WTC11 (cell line): ENCODE data around the gene ATF7IP. TPM values are rescaled to one million over a fixed set of nuclear protein-coding genes. Genes with fewer than 3 reads are reported as not detected.

Experiments used
- ATAC-seq: fragments of 200-7000 bp; cut with Tn5 transposase; 2 replicates; pipeline ENCODE4 v1.10.0; 2021; ENCODE audit warnings: mild to moderate bottlenecking, moderate library complexity
- CTCF ChIA-PET: fragments of 300-600 bp; sonication (Branson Sonifier 250); formaldehyde crosslinking; loops from one replicate; lab custom pipeline; 2021; ENCODE audit warnings: antibody characterized with exemption; lab: Charles Lee
- POLR2A ChIA-PET: fragments of 350-600 bp; sonication (Branson Sonifier 250); formaldehyde crosslinking; loops from one replicate; lab custom pipeline; 2021; ENCODE audit warnings: antibody characterized with exemption; lab: Charles Lee
- DNase-seq: peaks from one replicate; pipeline ENCODE4 v3.0.0; 2021; ENCODE audit warnings: low spot score
- H3K27ac Mint-ChIP-seq: 2 replicates; pipeline ENCODE4 v1.8.0; 2021; ENCODE audit warnings: mixed read lengths
- H3K27me3 Mint-ChIP-seq: 2 replicates; pipeline ENCODE4 v1.8.0; 2021; ENCODE audit warnings: low read depth, mild to moderate bottlenecking, moderate library complexity, mixed read lengths
- H3K36me3 Mint-ChIP-seq: 2 replicates; pipeline ENCODE4 v1.8.0; 2021; ENCODE audit warnings: mixed read lengths
- H3K4me1 Mint-ChIP-seq: 2 replicates; pipeline ENCODE4 v1.8.0; 2022; ENCODE audit warnings: mixed read lengths
- H3K4me3 Mint-ChIP-seq: 2 replicates; pipeline ENCODE4 v1.8.0; 2021; ENCODE audit warnings: mild to moderate bottlenecking, moderate library complexity, mixed read lengths
- H3K9me3 Mint-ChIP-seq: 2 replicates; pipeline ENCODE4 v1.8.0; 2021; ENCODE audit warnings: mixed read lengths
- ESRRA ChIP-seq: sonication (generic); formaldehyde crosslinking; IDR thresholded peaks from 2 replicates; pipeline ENCODE4 v1.8.1; 2022; ENCODE audit warnings: mild to moderate bottlenecking, missing genetic modification reagents, borderline replicate concordance
- IRF2 ChIP-seq: sonication (generic); formaldehyde crosslinking; IDR thresholded peaks from 2 replicates; pipeline ENCODE4 v1.8.0; 2022; ENCODE audit warnings: low read depth, missing genetic modification reagents, borderline replicate concordance
- JUN ChIP-seq: sonication (generic); formaldehyde crosslinking; IDR thresholded peaks from 2 replicates; pipeline ENCODE4 v1.8.0; 2023; ENCODE audit warnings: mild to moderate bottlenecking, missing genetic modification reagents
- KAT7 ChIP-seq: sonication (generic); formaldehyde crosslinking; IDR thresholded peaks from 2 replicates; pipeline ENCODE4 v1.8.1; 2023; ENCODE audit warnings: missing genetic modification reagents, mild to moderate bottlenecking, borderline replicate concordance
- NFYB ChIP-seq: sonication (generic); formaldehyde crosslinking; conservative IDR thresholded peaks from 2 replicates; pipeline ENCODE4 v1.8.0; 2022; ENCODE audit warnings: low read depth, missing genetic modification reagents
- PRRX2 ChIP-seq: fragments of 250-450 bp; sonication (Bioruptor Pico); IDR thresholded peaks from 2 replicates; pipeline ENCODE4 v1.8.0; 2021; ENCODE audit warnings: mild to moderate bottlenecking
- SMAD4 ChIP-seq: sonication (generic); formaldehyde crosslinking; IDR thresholded peaks from 2 replicates; pipeline ENCODE4 v1.8.0; 2022; ENCODE audit warnings: mild to moderate bottlenecking, missing genetic modification reagents
- TEAD4 ChIP-seq: sonication (generic); formaldehyde crosslinking; IDR thresholded peaks from 2 replicates; pipeline ENCODE4 v1.8.0; 2022; ENCODE audit warnings: mild to moderate bottlenecking, missing genetic modification reagents
- total RNA-seq: library from RNA; stranded (reverse); gene quantifications from 3 replicates; pipeline ENCODE4 v1.2.3, GENCODE V29; 2021
- TF ChIP-seq, protein P1 (sequence below): sonication (generic); formaldehyde crosslinking; IDR thresholded peaks from 2 replicates; pipeline ENCODE4 v1.8.1; 2023; ENCODE audit warnings: mild to moderate bottlenecking, missing genetic modification reagents, moderate library complexity
- TF ChIP-seq, protein P2 (sequence below): sonication (generic); formaldehyde crosslinking; IDR thresholded peaks from 2 replicates; pipeline ENCODE4 v1.8.0; 2023; ENCODE audit warnings: missing genetic modification reagents, mild to moderate bottlenecking, borderline replicate concordance
- TF ChIP-seq, protein P3 (sequence below): fragments of 250-450 bp; sonication (Bioruptor Pico); IDR thresholded peaks from 2 replicates; pipeline ENCODE4 v1.9.0; 2021; ENCODE audit warnings: mild to moderate bottlenecking
- TF ChIP-seq, protein P4 (sequence below): sonication (generic); formaldehyde crosslinking; IDR thresholded peaks from 2 replicates; pipeline ENCODE4 v1.8.1; 2022; ENCODE audit warnings: missing genetic modification reagents, borderline replicate concordance

Gene ATF7IP
- total RNA-seq, 1 experiment from 2014 or later: 141 TPM

DNA sequence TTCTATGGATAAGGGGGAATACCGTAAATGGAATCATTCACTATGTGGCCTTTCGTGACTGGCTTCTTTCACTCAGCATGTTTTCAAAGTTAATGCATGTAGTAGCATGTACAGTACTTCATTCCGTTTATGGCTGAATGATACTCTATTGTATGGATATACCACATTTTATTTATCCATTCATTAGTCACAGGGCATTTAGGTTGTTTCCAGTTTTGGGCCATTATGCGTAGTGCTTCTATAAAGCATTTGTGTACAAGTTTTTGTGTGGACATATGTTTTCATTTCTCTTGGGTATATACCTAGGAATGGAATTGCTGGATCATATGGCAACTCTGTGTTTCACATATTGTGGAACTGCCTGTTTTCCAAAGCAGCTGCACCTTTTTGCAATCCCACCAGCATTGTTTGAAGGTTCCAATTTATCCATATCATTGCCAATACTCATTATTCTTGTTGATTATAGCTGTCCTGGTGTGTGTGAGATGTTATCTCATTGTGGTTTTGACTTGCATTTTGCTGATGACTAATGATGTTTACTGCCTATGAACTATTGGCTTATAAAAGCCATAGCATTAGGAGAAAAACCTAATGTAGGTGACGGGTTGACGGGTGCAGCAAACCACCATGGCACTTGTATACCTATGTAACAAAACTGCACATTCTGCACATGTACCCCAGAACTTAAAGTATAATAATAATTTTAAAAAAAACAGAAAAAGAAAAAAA lies 45.5 kb downstream of the ATF7IP start:
- ATAC-seq (no peak), DNase-seq (no peak)
- TF ChIP-seq ESRRA (CRISPR knock-in tag) (no peak), SMAD4 (no peak), KAT7 (CRISPR knock-in tag) (no peak), PRRX2 (CRISPR knock-in tag) (no peak), NFYB (CRISPR knock-in tag) (no peak), JUN (no peak), TEAD4 (CRISPR knock-in tag) (no peak)
- TF ChIP-seq, protein P1, sequence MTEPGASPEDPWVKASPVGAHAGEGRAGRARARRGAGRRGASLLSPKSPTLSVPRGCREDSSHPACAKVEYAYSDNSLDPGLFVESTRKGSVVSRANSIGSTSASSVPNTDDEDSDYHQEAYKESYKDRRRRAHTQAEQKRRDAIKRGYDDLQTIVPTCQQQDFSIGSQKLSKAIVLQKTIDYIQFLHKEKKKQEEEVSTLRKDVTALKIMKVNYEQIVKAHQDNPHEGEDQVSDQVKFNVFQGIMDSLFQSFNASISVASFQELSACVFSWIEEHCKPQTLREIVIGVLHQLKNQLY (CRISPR knock-in tag): no peak
- TF ChIP-seq, protein P2, sequence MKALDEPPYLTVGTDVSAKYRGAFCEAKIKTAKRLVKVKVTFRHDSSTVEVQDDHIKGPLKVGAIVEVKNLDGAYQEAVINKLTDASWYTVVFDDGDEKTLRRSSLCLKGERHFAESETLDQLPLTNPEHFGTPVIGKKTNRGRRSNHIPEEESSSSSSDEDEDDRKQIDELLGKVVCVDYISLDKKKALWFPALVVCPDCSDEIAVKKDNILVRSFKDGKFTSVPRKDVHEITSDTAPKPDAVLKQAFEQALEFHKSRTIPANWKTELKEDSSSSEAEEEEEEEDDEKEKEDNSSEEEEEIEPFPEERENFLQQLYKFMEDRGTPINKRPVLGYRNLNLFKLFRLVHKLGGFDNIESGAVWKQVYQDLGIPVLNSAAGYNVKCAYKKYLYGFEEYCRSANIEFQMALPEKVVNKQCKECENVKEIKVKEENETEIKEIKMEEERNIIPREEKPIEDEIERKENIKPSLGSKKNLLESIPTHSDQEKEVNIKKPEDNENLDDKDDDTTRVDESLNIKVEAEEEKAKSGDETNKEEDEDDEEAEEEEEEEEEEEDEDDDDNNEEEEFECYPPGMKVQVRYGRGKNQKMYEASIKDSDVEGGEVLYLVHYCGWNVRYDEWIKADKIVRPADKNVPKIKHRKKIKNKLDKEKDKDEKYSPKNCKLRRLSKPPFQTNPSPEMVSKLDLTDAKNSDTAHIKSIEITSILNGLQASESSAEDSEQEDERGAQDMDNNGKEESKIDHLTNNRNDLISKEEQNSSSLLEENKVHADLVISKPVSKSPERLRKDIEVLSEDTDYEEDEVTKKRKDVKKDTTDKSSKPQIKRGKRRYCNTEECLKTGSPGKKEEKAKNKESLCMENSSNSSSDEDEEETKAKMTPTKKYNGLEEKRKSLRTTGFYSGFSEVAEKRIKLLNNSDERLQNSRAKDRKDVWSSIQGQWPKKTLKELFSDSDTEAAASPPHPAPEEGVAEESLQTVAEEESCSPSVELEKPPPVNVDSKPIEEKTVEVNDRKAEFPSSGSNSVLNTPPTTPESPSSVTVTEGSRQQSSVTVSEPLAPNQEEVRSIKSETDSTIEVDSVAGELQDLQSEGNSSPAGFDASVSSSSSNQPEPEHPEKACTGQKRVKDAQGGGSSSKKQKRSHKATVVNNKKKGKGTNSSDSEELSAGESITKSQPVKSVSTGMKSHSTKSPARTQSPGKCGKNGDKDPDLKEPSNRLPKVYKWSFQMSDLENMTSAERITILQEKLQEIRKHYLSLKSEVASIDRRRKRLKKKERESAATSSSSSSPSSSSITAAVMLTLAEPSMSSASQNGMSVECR: no peak
- TF ChIP-seq, protein P3, sequence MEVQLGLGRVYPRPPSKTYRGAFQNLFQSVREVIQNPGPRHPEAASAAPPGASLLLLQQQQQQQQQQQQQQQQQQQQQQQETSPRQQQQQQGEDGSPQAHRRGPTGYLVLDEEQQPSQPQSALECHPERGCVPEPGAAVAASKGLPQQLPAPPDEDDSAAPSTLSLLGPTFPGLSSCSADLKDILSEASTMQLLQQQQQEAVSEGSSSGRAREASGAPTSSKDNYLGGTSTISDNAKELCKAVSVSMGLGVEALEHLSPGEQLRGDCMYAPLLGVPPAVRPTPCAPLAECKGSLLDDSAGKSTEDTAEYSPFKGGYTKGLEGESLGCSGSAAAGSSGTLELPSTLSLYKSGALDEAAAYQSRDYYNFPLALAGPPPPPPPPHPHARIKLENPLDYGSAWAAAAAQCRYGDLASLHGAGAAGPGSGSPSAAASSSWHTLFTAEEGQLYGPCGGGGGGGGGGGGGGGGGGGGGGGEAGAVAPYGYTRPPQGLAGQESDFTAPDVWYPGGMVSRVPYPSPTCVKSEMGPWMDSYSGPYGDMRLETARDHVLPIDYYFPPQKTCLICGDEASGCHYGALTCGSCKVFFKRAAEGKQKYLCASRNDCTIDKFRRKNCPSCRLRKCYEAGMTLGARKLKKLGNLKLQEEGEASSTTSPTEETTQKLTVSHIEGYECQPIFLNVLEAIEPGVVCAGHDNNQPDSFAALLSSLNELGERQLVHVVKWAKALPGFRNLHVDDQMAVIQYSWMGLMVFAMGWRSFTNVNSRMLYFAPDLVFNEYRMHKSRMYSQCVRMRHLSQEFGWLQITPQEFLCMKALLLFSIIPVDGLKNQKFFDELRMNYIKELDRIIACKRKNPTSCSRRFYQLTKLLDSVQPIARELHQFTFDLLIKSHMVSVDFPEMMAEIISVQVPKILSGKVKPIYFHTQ: no peak
- CTCF ChIA-PET: no interaction called here
- POLR2A ChIA-PET: interaction anchor here (1.4 kb wide), 1 partner anchor 45 kb away, joined by 4 read pairs; no protein-coding TSS in a partner anchor
- Mint-ChIP-seq H3K27ac (peak overlapping the region; percentile 66; the same call in 1 of the 2 replicates), H3K27me3 (no peaks in the 10 kb centered on the region), H3K4me3 (no peak overlapping the region), H3K9me3 (no peaks in the 10 kb centered on the region), H3K4me1 (peaks cover 48% of the 10 kb centered on the region), H3K36me3 (peaks cover 3% of the 10 kb centered on the region; the same call in 1 of the 2 replicates)

DNA sequence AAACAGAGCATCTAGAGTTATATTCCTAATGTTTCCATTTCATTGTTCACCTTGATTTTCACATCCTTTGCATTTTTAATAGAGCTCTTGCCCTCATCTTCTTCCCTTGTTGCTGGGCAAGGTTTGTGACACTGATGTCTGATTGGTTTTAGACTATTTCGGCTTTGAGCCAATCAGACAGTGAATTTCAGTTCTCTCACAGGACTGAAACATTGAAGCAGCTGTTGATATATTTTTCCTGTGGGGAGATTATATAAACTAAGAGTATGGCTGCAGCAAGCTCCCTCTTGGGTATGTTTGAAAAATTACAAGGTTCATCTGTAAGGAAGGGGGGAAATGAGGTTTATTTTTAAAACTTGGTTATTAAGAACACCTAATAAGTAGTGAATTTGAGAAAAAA lies 51.2 kb downstream of the ATF7IP start:
- CTCF ChIA-PET: interaction anchor here (0.6 to 2.2 kb wide), 7 partner anchors 32 to 179 kb away, joined by 3 to 17 read pairs (median 5); partner anchors contain the start of gene ATF7IP
- peaks cover 76% of the 10 kb centered on the region for H3K4me1 Mint-ChIP-seq
- H3K4me3 Mint-ChIP-seq: peak overlapping the region; percentile 26
- no peaks in the 10 kb centered on the region for H3K9me3 Mint-ChIP-seq
- peak overlapping the region; percentile 90 for H3K27ac Mint-ChIP-seq
- H3K36me3 Mint-ChIP-seq: peaks cover 16% of the 10 kb centered on the region
- ATAC-seq: peak; percentile 21
- H3K27me3 Mint-ChIP-seq: no peaks in the 10 kb centered on the region
- TF ChIP-seq, protein P4, sequence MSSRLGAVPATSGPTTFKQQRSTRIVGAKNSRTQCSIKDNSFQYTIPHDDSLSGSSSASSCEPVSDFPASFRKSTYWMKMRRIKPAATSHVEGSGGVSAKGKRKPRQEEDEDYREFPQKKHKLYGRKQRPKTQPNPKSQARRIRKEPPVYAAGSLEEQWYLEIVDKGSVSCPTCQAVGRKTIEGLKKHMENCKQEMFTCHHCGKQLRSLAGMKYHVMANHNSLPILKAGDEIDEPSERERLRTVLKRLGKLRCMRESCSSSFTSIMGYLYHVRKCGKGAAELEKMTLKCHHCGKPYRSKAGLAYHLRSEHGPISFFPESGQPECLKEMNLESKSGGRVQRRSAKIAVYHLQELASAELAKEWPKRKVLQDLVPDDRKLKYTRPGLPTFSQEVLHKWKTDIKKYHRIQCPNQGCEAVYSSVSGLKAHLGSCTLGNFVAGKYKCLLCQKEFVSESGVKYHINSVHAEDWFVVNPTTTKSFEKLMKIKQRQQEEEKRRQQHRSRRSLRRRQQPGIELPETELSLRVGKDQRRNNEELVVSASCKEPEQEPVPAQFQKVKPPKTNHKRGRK (CRISPR knock-in tag): no peak
- TF ChIP-seq IRF2 (CRISPR knock-in tag) (no peak), NFYB (CRISPR knock-in tag) (peak; percentile 70)
- POLR2A ChIA-PET: interaction anchor here (1.0 kb wide), 2 partner anchors 51 to 159 kb away, joined by 3 to 5 read pairs; partner anchors contain the start of gene ATF7IP
- DNase-seq: no peak
